Gastroesophageal sphincter (tissue), 4 donors: ENCODE results near the gene C19orf12. TPM values are rescaled to one million over a fixed set of nuclear protein-coding genes. Genes with fewer than 3 reads are reported as not detected.

Source experiments
- ATAC-seq: fragments of 150-250 bp; one replicate; pipeline ENCODE4 v1.9.1; 2016; ENCODE audit warnings: mild to moderate bottlenecking, moderate library complexity
- H3K27ac ChIP-seq, 4 donors: fragments of 200-600 bp; sonication (generic) in 3 of 4; 1 replicate in 3 of 4; 2 replicates in 1 of 4; pipeline ENCODE4 v1.5.1; 2016 to 2019
- H3K27me3 ChIP-seq: fragments of 200-600 bp; sonication (generic); one replicate; pipeline ENCODE4 v1.5.1; 2019
- H3K36me3 ChIP-seq, 2 donors: fragments of 200-600 bp; sonication (generic); one replicate each; pipeline ENCODE4 v1.5.1; 2019; ENCODE audit warnings: control low read depth in 1 of 2
- H3K4me1 ChIP-seq, 3 donors: fragments of 200-600 bp; sonication (generic); 1 replicate in 2 of 3; 2 replicates in 1 of 3; pipeline ENCODE4 v1.5.1; 2016 to 2019; ENCODE audit warnings: control low read depth in 2 of 3
- H3K4me3 ChIP-seq, 2 donors: fragments of 200-600 bp; sonication (generic); one replicate each; pipeline ENCODE4 v1.5.1; 2019; ENCODE audit warnings: mild to moderate bottlenecking in 1 of 2, moderate library complexity in 1 of 2
- H3K9me3 ChIP-seq, 3 donors: fragments of 200-600 bp; sonication (generic); one replicate each; pipeline ENCODE4 v1.5.1; 2017 to 2019; ENCODE audit warnings: control low read depth in 2 of 3
- CTCF ChIP-seq, 4 experiments: fragments of 200-600 bp in 2 of 4; fragments of 450-650 bp in 2 of 4; sonication (generic) in 1 of 4; IDR thresholded peaks; one replicate each; pipeline ENCODE4 v1.5.1; 2017 to 2019; ENCODE audit warnings: antibody characterized with exemption in 4 of 4, mild to moderate bottlenecking in 2 of 4, moderate library complexity in 2 of 4
- EP300 ChIP-seq: sonication (generic); formaldehyde crosslinking; IDR thresholded peaks from one replicate; pipeline ENCODE4 v1.6.1; 2017; ENCODE audit warnings: antibody characterized with exemption, mild to moderate bottlenecking
- POLR2A ChIP-seq, 2 donors: fragments of 450-650 bp; IDR thresholded peaks; one replicate each; pipeline ENCODE4 v1.6.1; 2017; ENCODE audit warnings: antibody characterized with exemption in 2 of 2, mild to moderate bottlenecking in 2 of 2, moderate library complexity in 1 of 2
- POLR2AphosphoS5 ChIP-seq: sonication (generic); formaldehyde crosslinking; IDR thresholded peaks from one replicate; pipeline ENCODE4 v1.6.1; 2017; ENCODE audit warnings: antibody characterized with exemption
- WGBS, 2 donors: methylation state at CpG; one replicate each; pipeline ENCODE4 v1.1.5; 2018; ENCODE audit warnings: low coverage in 1 of 2; 5-methylcytosine and 5-hydroxymethylcytosine counted together
- total RNA-seq, 4 donors: library from RNA; depleted of rRNA; stranded (reverse); fragments of >200 nt; gene quantifications; one replicate each; pipeline ENCODE4 v1.1.0, GENCODE V29; 2016

Gene C19orf12
- total RNA-seq, 4 donors from 2014 or later: 37.6 to 62.1 (median 49.7) TPM

GRCh38 chr19:29683009-29683408, 32.1 kb downstream of the C19orf12 start:
- TF ChIP-seq CTCF (IDR thresholded peaks at IDR 0.05): no peak
- TF ChIP-seq EP300: no peak
- no peak for TF ChIP-seq POLR2AphosphoS5
- TF ChIP-seq POLR2A (IDR thresholded peaks at IDR 0.05): no peak
- ATAC-seq: no peak
- H3K4me1 ChIP-seq: peaks cover 0 to 71% (median 39%) of the 10 kb centered on the region in 3 donors
- H3K9me3 ChIP-seq: no peaks in the 10 kb centered on the region
- peak overlapping the region in 1 of 4 donors; percentile 82 for H3K27ac ChIP-seq
- 87 to 89% methylated on average over 6 to 8 of the region's 10 CpGs for WGBS, 2 donors
- H3K4me3 ChIP-seq: no peak overlapping the region
- peaks cover 0 to 4% of the 10 kb centered on the region in 2 donors for H3K36me3 ChIP-seq
- H3K27me3 ChIP-seq: no peaks in the 10 kb centered on the region

GRCh38 chr19:29682236-29682895, 32.7 kb downstream of the C19orf12 start:
- TF ChIP-seq POLR2AphosphoS5 (no peak), EP300 (no peak), CTCF (IDR thresholded peaks at IDR 0.05) (no peak), POLR2A (IDR thresholded peaks at IDR 0.05) (no peak)
- no peak for ATAC-seq
- Histone ChIP-seq H3K4me3 (no peak overlapping the region), H3K36me3 (peaks cover 0 to 10% of the 10 kb centered on the region in 2 donors), H3K4me1 (peaks cover 0 to 73% (median 46%) of the 10 kb centered on the region in 3 donors), H3K9me3 (no peaks in the 10 kb centered on the region), H3K27me3 (no peaks in the 10 kb centered on the region), H3K27ac (peak overlapping the region; percentile 17 to 82 (median 72))
- 88% methylated on average over 4 of the region's 16 CpGs; no CpG with 5 or more reads in 1 of the 2 donors for WGBS, 2 donors

GRCh38 chr19:29681422-29682235, 33.4 kb downstream of the C19orf12 start:
- 58% methylated on average over 8 of the region's 13 CpGs; no CpG with 5 or more reads in 1 of the 2 donors for WGBS, 2 donors
- H3K27me3 ChIP-seq: no peaks in the 10 kb centered on the region
- TF ChIP-seq POLR2AphosphoS5 (peak; percentile 72), CTCF (IDR thresholded peaks at IDR 0.05) (no peak), POLR2A (IDR thresholded peaks at IDR 0.05) (no peak)
- peak; percentile 72 for ATAC-seq
- H3K27ac ChIP-seq: peak overlapping the region; percentile 17 to 82 (median 72)
- peaks cover 0 to 18% of the 10 kb centered on the region in 2 donors for H3K36me3 ChIP-seq
- peaks cover 0 to 80% (median 52%) of the 10 kb centered on the region in 3 donors for H3K4me1 ChIP-seq
- H3K9me3 ChIP-seq: no peaks in the 10 kb centered on the region
- H3K4me3 ChIP-seq: no peak overlapping the region

GRCh38 chr19:29680937-29681336, 34.1 kb downstream of the C19orf12 start:
- Histone ChIP-seq H3K9me3 (no peaks in the 10 kb centered on the region), H3K36me3 (peaks cover 0 to 25% of the 10 kb centered on the region in 2 donors), H3K4me1 (peaks cover 0 to 81% (median 56%) of the 10 kb centered on the region in 3 donors), H3K4me3 (no peak overlapping the region), H3K27ac (peak overlapping the region in 3 of 4 donors; percentile 69 to 82 (median 75)), H3K27me3 (no peaks in the 10 kb centered on the region)
- 100% methylated on average over 1 of the region's 7 CpGs; no CpG with 5 or more reads in 1 of the 2 donors for WGBS, 2 donors
- TF ChIP-seq CTCF (IDR thresholded peaks at IDR 0.05): no peak
- no peak for TF ChIP-seq POLR2AphosphoS5
- TF ChIP-seq POLR2A (IDR thresholded peaks at IDR 0.05): no peak
- ATAC-seq: no peak
